Left ventricle myocardium inferior (tissue), 1 donor: ENCODE results near the gene NOTUM. TPM values are rescaled to one million over a fixed set of nuclear protein-coding genes. Genes with fewer than 3 reads are reported as not detected.
A peak's percentile ranks its signal among the peaks of the same experiment; 100 is the strongest.
"Not testable (repeated sequence)": the region's sequence is repeated elsewhere in the genome, so short reads cannot be mapped to it uniquely, and the experiment has no call there.

Experiments used
- DNase-seq: peaks from one replicate; pipeline ENCODE4 v3.0.0-alpha.2; 2020
- H3K27ac ChIP-seq: fragments of 200-600 bp; replicated peaks from 2 replicates; pipeline ENCODE4 v1.8.0; 2021
- H3K27me3 ChIP-seq: fragments of 200-600 bp; 2 replicates; pipeline ENCODE4 v1.8.0; 2021; ENCODE audit warnings: low read depth
- H3K36me3 ChIP-seq: fragments of 200-600 bp; 2 replicates; pipeline ENCODE4 v1.8.0; 2021
- H3K4me1 ChIP-seq: fragments of 200-600 bp; 2 replicates; pipeline ENCODE4 v1.8.0; 2021
- H3K4me3 ChIP-seq: fragments of 200-600 bp; 2 replicates; pipeline ENCODE4 v1.8.0; 2021; ENCODE audit warnings: mild to moderate bottlenecking, moderate library complexity
- H3K9me3 ChIP-seq: fragments of 200-600 bp; replicated peaks from 2 replicates; pipeline ENCODE4 v1.8.0; 2021
- intact Hi-C: fragments of 100-400 bp; cut with micrococcal nuclease; formaldehyde crosslinking; loops from one replicate; pipeline ENCODE4 v1.11.0; 2022
- total RNA-seq: library from RNA; stranded (reverse); fragmentation: NEBNext Ultra II Directional; extraction: Animal tissue kit (Norgen Biotek cat#: 25700); gene quantifications from one replicate; pipeline ENCODE4 v1.2.1, GENCODE V29; 2021
- TF ChIP-seq, protein P1 (sequence below): fragments of 200-600 bp; IDR thresholded peaks from 2 replicates; pipeline ENCODE4 v1.8.0; 2021; ENCODE audit warnings: antibody characterized with exemption, mild to moderate bottlenecking, borderline replicate concordance
- donor health status: DM: no; HTN: yes; CAD: no; lungs with severe emphysema.

The NOTUM gene
- total RNA-seq, 1 donor from 2014 or later: not detected

DNA sequence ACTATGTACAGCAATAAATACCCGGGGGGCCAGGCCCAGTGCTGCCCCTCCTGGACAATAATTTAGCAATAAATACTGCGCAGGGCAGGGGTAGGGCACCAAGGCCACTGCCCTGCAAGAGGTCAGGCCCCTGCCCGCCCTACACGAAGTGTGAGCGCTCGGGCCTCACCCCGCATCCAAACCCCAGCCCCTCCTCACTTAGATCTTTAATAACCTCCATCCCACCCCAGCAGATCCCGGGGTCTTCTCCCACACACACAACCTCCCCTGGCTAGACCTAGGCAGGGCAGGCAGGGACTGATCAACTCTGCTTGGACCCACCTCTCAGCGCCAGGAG lies 42.7 kb downstream of the NOTUM start:
- peak overlapping the region; percentile 79 for H3K27ac ChIP-seq
- H3K4me3 ChIP-seq: peak overlapping the region; percentile 90
- H3K9me3 ChIP-seq, H3K27me3 ChIP-seq, DNase-seq, intact Hi-C loops: not testable (repeated sequence)
- peaks cover 59% of the 10 kb centered on the region for H3K4me1 ChIP-seq
- TF ChIP-seq, protein P1, sequence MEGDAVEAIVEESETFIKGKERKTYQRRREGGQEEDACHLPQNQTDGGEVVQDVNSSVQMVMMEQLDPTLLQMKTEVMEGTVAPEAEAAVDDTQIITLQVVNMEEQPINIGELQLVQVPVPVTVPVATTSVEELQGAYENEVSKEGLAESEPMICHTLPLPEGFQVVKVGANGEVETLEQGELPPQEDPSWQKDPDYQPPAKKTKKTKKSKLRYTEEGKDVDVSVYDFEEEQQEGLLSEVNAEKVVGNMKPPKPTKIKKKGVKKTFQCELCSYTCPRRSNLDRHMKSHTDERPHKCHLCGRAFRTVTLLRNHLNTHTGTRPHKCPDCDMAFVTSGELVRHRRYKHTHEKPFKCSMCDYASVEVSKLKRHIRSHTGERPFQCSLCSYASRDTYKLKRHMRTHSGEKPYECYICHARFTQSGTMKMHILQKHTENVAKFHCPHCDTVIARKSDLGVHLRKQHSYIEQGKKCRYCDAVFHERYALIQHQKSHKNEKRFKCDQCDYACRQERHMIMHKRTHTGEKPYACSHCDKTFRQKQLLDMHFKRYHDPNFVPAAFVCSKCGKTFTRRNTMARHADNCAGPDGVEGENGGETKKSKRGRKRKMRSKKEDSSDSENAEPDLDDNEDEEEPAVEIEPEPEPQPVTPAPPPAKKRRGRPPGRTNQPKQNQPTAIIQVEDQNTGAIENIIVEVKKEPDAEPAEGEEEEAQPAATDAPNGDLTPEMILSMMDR: peak; percentile 10
- peaks cover 57% of the 10 kb centered on the region for H3K36me3 ChIP-seq

DNA sequence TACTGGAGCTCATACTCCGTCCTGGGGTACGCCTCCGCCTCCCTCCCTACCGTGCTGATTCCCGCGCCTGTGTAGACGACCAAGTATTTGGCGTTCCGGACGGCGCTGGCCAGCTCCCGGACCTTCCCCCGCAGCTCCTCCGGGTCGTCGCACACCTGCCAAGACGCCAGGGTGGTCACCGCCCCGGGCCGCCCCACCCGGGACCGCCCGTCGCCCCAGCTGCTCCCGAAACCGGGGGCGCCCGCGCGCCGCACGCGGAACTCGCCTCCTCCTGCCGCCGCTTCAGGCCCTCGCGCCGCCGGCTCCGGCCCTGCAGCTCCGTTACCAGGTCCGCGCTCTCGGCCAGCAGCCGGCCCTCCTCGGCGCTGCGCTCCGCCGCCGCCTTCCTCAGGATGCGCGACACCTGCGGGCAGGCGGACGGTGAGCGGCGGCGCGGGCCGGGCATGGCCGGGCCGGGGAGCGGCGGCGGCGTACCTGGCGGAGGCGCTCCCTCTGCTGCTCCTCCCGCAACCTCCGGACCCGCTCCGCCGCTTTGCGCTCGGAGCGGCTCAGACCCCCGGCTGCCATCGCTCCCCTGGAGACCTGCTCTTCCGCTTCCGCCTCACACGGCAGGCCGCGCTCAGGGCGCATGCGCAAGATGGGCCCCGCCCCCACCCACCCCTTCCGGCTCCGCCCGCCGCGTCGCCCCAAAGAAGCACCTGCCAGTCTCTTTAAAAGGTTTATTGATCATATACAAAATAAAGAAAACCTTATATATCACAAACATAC lies 43.2 kb downstream of the NOTUM start, which contains the start of gene SIRT7:
SIRT7 (minus strand) TSS at position 612 of the 768 bp plus-strand sequence; CDS start at position 567, 45 bp downstream.
- Histone ChIP-seq H3K4me1 (peaks cover 53% of the 10 kb centered on the region), H3K27me3 (no peaks in the 10 kb centered on the region), H3K36me3 (peaks cover 60% of the 10 kb centered on the region), H3K27ac (peak within 1 kb of the TSS; percentile 79), H3K9me3 (no peaks in the 10 kb centered on the region), H3K4me3 (peak within 1 kb of the TSS; percentile 90)
- intact Hi-C loops: no loop called here
- TF ChIP-seq, protein P1: no peak
- peak; percentile 75 for DNase-seq

DNA sequence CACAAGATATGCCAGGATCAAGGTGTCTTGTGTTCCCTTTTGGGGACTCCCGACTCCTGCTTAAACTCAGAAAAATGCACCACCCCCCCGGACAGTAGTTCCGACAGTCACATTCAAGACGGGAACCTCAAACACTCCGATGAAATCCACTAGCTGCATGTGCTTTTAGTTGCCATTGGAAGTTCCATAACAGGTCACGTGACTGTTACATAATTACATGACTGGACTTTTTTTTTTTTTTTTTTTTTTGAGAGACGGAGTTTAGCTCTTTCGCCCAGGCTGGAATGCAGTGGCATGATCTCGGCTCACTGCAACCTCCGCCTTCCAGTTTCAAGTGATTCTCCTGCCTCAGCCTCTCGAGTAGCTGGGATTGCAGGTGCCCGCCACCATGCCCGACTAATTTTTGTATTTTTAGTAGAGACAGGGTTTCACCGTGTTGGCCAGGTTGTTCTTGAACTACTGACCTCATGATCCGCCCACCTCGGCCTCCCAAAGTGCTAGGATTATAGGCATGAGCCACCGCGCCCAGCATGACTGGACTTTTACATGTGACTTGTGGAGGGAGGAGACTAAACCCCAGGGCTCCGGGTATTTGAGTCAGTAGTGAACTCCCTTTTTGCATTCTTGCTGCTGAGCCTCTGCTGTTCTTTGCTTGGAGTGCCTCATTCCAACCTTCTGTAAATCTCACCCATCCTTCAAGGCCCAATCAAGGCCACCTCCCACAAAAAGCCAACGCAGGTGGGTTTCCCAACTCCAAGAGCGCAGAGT lies 44.6 kb downstream of the NOTUM start:
- peaks cover 49% of the 10 kb centered on the region for H3K4me1 ChIP-seq
- DNase-seq: no peak
- no peaks in the 10 kb centered on the region for H3K9me3 ChIP-seq
- H3K27me3 ChIP-seq: no peaks in the 10 kb centered on the region
- TF ChIP-seq, protein P1: no peak
- peaks cover 59% of the 10 kb centered on the region for H3K36me3 ChIP-seq
- no peak overlapping the region for H3K27ac ChIP-seq
- intact Hi-C loops: no loop called here
- H3K4me3 ChIP-seq: peak overlapping the region; percentile 90

DNA sequence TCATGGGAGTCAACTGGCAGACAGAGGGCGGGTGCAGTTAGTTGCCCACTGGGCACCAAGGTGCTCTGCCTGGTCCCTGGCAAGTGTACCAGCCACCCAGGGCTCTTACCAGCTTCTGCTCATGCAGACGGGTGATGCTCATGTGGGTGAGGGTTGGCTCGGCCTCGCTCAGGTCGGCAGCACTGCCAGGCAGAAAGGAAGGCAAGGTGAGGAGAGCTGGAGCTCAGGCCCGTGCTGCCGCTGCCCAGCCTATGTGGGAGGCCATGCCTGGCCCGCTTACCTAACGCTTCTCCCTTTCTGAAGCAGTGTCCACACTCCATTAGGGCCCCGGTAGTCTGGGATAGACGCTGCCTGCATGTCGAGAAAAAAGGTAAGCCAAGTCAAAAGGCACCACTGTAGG lies 45.7 kb downstream of the NOTUM start:
- Histone ChIP-seq H3K27me3 (no peaks in the 10 kb centered on the region), H3K9me3 (no peaks in the 10 kb centered on the region), H3K4me1 (peaks cover 51% of the 10 kb centered on the region), H3K4me3 (no peak overlapping the region), H3K36me3 (peaks cover 49% of the 10 kb centered on the region), H3K27ac (no peak overlapping the region)
- intact Hi-C loops: no loop called here
- DNase-seq: no peak
- TF ChIP-seq, protein P1: no peak

DNA sequence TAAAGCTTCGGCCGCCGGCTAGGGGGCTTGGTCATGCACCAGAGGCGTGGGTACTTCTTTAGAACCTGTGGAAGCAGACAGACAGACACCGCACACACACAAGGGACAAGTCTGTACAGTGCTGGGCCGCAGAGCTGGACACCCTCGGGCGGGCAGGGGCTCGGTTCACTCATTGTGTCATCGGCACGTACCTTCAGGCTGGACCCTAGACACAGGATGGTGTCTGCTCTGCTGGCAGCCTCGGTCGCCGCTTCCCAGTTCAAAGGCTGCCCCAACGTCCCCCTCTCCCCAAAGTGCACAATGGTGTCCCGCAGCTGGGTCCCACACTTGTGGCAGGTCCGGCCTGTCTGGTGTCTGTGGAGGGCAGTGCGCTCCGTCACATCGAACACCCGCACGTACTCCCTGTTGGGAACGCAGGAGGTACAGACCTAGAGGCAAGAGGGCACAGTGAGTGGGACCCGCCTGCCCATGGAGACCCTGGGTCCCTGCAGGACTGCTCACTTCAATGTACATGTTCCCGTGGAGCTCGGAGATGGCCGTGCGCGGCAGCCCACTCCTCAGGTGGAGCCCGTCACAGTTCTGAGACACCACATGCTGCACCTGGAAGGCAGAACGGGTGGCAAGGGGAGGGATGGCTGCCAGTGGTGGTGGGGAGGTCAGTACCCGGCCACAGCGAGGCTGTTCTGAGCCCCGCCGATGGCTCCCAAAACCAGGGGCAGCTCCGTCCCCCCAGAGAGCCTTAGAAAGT lies 46.7 kb downstream of the NOTUM start:
- no peak for DNase-seq
- Histone ChIP-seq H3K27me3 (no peaks in the 10 kb centered on the region), H3K27ac (no peak overlapping the region), H3K36me3 (peaks cover 40% of the 10 kb centered on the region), H3K4me1 (peaks cover 58% of the 10 kb centered on the region), H3K4me3 (no peak overlapping the region), H3K9me3 (no peaks in the 10 kb centered on the region)
- TF ChIP-seq, protein P1: no peak
- intact Hi-C loops: no loop called here
